Left hindlimb (tissue), 1 donor: ENCODE data around the gene PLA2G4D.
"Not testable (repeated sequence)": the region's sequence is repeated elsewhere in the genome, so short reads cannot be mapped to it uniquely, and the experiment has no call there.

ENCODE experiments used
- DNase-seq: peaks from one replicate; pipeline ENCODE4 v3.0.0-alpha.2; 2018

PLA2G4D gene

GRCh38 chr15:42121682-42122081 is 27.3 kb upstream of the PLA2G4D start:
- DNase-seq, result no peak

GRCh38 chr15:42121021-42121420 is 26.7 kb upstream of the PLA2G4D start:
- DNase-seq, result no peak

- no peak for DNase-seq
Observed at GRCh38 chr15:42120285-42120684, 25.9 kb upstream of the PLA2G4D start.

GRCh38 chr15:42119446-42119760 is 25.0 kb upstream of the PLA2G4D start:
- no peak for DNase-seq

- DNase-seq, result no peak
Observed at GRCh38 chr15:42118650-42119445, 24.5 kb upstream of the PLA2G4D start.

- DNase-seq, result no peak
Observed at GRCh38 chr15:42111924-42112323, 17.6 kb upstream of the PLA2G4D start.

GRCh38 chr15:42110367-42110766 is 16.0 kb upstream of the PLA2G4D start:
- DNase-seq, result no peak

- DNase-seq, result no peak
Observed at GRCh38 chr15:42108806-42109205, 14.4 kb upstream of the PLA2G4D start.

- no peak for DNase-seq
Observed at GRCh38 chr15:42108189-42108588, 13.8 kb upstream of the PLA2G4D start.

GRCh38 chr15:42107473-42107872 is 13.1 kb upstream of the PLA2G4D start:
- no peak for DNase-seq

- DNase-seq, result no peak
Observed at GRCh38 chr15:42106288-42106687, 11.9 kb upstream of the PLA2G4D start.

- DNase-seq, result no peak
Observed at GRCh38 chr15:42104095-42104891, 9.9 kb upstream of the PLA2G4D start.

- no peak for DNase-seq
Observed at GRCh38 chr15:42102646-42103235, 8.4 kb upstream of the PLA2G4D start.

- no peak for DNase-seq
Observed at GRCh38 chr15:42101861-42102260, 7.5 kb upstream of the PLA2G4D start.

- DNase-seq, result no peak
Observed at GRCh38 chr15:42100021-42100800, 5.8 kb upstream of the PLA2G4D start.

GRCh38 chr15:42097018-42097417 is 2.7 kb upstream of the PLA2G4D start:
- DNase-seq, result no peak

GRCh38 chr15:42093966-42094365 is 396 bp downstream of the PLA2G4D start:
- no peak for DNase-seq

GRCh38 chr15:42092398-42093318 is 1.7 kb downstream of the PLA2G4D start:
- peak; percentile 61 for DNase-seq

- not testable (repeated sequence) for DNase-seq
Observed at GRCh38 chr15:42091753-42092397, 2.5 kb downstream of the PLA2G4D start.

GRCh38 chr15:42090781-42091180 is 3.6 kb downstream of the PLA2G4D start:
- DNase-seq, result no peak

- DNase-seq, result no peak
Observed at GRCh38 chr15:42090370-42090769, 4.0 kb downstream of the PLA2G4D start.
